CD4-positive, alpha-beta T cell treated with Interleukin-4 for 4 hours (primary cell): ENCODE measurements around the gene DEF6.
"Not testable (repeated sequence)": the region's sequence is repeated elsewhere in the genome, so short reads cannot be mapped to it uniquely, and the experiment has no call there.

Experiments used
- DNase-seq: peaks from one replicate; pipeline ENCODE4 v3.0.0-alpha.2; 2020

Gene DEF6

GRCh38 chr6:35283361-35283760 lies 14.3 kb upstream of the DEF6 start:
- DNase-seq = no peak

- DNase-seq = no peak
These were observed 9.8 kb upstream of the DEF6 start for GRCh38 chr6:35287671-35288396.

DNA sequence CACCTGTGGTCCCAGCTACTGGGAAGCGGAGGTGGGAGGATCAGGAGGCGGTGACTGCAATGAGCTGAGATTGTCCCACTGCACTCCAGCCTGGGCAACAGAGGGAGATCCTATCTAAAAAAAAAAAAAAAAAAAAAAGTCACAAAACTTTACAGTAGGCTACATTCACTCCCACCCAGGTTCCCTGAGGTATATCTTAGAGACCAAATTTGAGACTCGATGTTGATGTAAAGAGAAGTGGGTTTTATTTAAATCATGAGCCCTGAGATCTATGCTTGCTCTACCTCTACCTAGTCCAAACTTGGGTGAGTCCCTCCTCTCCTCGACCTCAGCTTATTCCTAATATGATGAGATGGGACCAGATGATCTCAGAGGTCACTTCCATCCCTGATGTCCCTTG lies 8.8 kb upstream of the DEF6 start:
- DNase-seq = no peak

- DNase-seq = no peak
These were observed 6.1 kb upstream of the DEF6 start for GRCh38 chr6:35291491-35291890.

- DNase-seq = no peak
These were observed 5.1 kb upstream of the DEF6 start for GRCh38 chr6:35292494-35292893.

- no peak for DNase-seq
These were observed 3.9 kb upstream of the DEF6 start for GRCh38 chr6:35293681-35294080.

DNA sequence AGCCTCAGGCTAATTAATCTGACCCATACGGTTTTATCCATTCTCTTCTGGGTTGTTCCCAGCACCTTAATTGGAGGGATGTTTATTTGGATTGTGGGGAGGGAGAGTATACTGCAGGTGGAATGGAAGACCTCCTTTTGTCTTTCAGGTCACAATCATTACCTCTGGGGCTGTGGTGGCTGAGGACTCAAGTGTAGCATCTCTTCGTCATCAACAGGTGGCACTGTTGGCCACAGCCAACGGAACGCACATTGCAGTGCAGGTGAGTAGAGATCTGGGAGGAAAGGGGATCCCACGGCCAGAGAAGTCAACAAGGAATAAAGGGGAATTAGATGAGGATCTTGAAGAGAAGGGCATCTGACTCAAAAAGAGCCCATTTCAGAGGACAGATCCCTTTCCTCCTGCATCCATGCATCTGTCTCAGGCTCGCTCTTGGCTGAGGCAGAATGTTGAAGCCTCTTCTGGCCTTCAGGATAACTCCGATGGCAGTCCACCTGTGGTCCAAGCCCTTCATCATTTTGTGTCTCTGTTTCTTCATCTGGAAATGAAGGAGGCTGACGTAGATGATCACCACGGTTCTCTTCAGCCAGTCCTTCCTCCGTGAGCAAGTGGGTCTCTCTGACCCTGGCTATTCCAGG lies 3.2 kb upstream of the DEF6 start:
- DNase-seq = peak; percentile 58

- no peak for DNase-seq
These were observed 2.6 kb upstream of the DEF6 start for GRCh38 chr6:35295036-35295435.

GRCh38 chr6:35295521-35296315 lies 1.9 kb upstream of the DEF6 start:
- DNase-seq = no peak

DNA sequence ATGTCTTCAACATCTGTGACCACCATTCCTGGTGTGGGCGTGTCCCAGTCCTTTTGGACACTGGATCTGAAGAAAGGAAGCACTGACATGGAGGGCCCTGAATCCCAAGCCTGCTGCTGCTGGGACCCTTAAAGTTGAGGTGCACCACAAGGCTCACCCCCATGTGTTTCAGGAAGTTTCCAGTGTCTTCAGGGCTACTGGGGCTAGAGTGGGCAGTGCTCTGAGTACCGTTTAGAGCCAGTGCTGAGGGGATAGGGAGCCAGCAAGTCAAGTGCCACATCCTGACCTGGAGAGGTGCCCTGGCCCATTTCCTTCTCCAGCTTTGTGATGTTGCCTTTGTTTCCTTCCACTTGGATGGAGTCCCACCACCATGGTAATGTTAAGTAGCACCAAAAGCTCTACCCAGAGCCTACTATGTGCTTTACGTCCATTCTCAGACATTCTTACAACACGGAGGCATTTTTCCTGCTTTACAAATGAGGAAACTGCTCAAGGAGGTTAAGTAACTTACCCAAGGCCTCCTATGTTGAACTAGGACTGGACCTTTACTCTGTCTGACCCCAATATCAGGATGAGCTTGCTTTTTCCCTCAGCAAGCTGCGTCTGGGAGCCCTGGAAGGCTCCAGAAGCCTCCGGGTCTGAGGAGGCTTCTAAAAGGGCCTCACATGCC lies 552 bp upstream of the DEF6 start:
- DNase-seq = no peak

GRCh38 chr6:35298625-35299140 lies 1.1 kb downstream of the DEF6 start:
- peak; percentile 27 for DNase-seq

DNA sequence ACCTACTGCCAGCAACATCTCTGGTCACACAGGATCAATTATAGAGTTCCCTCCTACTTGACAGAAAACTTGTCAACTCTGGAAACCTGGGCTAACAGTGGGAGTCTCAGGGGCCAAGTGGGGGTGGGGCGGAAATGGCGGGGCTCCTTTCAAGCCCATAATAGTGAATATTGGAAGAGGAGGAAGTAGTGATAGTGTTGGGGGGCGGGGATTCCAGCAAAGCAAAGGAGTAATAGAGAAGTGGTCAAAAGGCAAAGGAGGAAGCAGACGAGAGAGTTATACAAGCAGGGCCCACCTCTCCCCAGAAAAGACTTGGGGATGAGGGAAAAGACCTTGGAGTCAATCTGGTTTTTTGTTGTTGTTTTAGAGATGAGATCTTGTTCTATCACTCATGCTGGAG lies 2.1 kb downstream of the DEF6 start:
- DNase-seq = peak; percentile 47

GRCh38 chr6:35300848-35301247 lies 3.2 kb downstream of the DEF6 start:
- DNase-seq = peak; percentile 76

DNA sequence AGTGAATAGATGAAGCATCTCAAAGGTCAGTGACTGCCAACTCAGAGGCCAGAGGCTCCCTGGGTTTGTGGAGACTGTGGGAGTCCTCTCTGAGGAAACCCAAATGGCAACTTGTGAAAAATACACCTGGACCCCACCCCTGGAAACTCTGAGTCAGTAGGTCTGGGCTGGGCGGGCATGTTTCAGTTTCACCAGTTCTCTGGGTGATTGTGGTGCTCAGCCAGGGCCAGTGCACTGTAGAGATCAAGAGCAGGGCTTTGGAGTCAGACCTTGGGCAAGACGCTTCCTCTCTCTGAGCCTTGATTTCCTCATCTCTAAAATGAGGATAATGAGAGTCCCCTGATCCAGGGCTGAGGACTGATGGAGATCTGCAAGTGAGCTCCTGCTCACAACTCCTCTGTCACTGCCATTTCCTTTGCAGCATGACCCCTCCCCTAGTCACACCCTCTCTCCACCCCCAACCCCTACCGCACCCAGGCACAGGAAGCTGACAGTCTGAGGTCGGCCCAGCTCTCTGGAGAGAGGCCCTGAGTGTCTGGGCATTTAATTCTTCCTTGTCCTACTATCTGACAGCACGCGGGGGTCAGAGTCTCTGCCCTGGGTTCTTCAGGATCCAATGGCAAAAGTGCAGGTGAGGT lies 5.1 kb downstream of the DEF6 start:
- peak; percentile 93 for DNase-seq

GRCh38 chr6:35304299-35304698 lies 6.7 kb downstream of the DEF6 start:
- no peak for DNase-seq

- DNase-seq = peak; percentile 44
These were observed 7.5 kb downstream of the DEF6 start for GRCh38 chr6:35305117-35305516.

DNA sequence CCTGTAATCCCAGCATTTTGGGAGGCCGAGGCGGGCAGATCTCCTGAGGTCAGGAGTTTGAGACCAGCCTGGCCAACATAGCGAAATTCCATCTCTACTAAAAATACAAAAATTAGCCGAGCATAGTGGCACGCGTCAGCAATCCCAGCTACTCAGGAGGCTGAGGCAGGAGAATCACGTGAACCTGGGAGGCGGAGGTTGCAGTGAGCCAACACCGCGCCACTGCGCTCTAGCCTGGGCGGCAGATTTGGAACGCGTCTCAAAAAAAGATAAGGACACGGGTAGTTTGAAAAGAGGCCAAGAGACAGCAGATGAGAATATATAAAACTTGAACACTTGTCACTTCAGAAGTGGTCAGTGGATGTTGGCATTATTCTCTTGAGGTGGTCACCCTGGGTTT lies 9.5 kb downstream of the DEF6 start:
- not testable (repeated sequence) for DNase-seq

DNA sequence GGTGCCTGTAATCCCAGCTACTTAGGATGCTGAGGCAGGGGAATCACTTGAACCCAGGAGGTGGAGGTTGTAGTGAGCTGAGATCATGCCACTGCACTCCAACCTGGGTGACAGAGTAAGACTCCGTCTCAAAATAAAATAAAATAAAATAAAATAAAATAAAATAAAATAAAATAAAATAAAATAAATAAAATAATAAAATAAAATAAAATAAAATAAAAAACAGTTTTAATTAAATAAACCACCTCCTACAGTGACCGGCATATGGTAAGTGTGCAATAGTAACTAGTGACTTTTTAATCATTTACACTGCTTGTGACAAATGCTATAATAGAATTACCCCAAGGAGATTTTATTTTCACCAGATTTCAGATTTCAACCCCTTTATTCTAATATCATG lies 10.9 kb downstream of the DEF6 start:
- not testable (repeated sequence) for DNase-seq

DNA sequence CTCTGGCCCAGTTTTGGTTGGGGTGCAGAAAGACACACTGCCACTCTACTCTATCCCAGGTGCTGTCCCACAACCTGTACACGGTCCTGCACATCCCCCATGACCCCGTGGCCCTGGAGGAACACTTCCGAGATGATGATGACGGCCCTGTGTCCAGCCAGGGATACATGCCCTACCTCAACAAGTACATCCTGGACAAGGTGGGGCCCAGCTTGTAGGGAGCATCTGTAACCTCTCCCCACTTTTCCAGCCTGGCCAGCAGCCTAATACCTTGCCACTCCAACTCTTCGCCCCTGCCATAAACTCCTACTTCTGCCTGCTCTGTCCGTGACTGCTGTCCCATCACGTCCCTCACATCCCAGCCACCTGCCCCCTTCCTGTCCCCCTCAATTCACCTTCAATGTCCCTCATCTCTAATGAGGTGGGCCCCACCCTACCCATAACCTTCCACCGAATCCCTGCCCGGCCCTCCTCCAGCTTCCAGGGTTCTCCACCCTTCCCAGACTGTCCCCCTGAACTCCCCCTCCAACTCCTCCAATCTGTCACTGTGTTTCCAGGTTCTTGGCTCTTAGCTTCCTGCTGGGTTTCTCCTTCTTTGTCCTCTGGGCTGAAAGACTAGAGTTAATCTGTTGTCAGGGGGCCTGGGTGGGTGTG lies 12.1 kb downstream of the DEF6 start:
- DNase-seq = no peak

GRCh38 chr6:35310265-35310831 lies 12.7 kb downstream of the DEF6 start:
- no peak for DNase-seq

GRCh38 chr6:35311390-35312075 lies 13.9 kb downstream of the DEF6 start:
- peak; percentile 75 for DNase-seq
